SHP77 treated with DMSO at 0.1 percent for 48 hours (cell line): ENCODE results near the gene FOXN3.

Source experiments
- DNase-seq: peaks from one replicate; lab custom pipeline; 2025; lab: John Stamatoyannopoulos, UW

FOXN3 gene

DNA sequence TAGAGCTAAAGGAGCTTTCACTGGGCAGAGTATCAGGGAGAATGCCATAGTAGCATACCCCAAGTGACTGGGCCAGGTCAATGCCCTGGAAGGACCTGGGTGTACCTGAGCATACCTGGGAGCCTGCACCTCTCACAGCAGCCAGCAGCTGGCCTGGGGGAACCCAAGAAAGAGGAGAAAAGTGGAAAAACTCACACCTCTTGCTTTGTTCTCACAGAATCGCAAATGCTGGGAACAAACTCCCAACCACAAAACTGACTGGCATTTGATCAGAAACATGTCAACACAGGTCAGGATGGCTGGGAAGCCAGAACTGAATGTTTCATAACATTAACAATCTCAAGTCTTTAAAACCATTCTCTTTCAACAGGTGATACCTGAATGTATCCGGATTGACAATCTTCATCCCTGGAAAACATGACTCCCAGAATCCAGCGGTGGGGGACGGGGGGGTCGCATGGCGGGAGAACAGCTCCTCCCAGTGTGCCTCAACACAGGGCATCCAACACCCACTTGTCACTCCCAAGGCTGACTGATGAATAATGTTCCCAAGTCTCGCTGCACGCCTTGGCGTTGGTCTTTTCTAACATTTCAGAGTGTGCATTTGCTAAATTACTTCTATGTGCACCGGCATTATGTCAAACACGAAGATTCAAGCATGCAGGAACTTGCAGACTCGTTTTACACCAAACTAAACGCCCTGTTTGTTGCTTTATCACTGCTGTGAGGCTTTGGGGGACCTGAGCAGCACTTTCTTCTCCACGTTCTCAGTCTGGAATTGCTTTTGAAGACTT lies 7.9 kb downstream of the FOXN3 start:
- no peak for DNase-seq

DNA sequence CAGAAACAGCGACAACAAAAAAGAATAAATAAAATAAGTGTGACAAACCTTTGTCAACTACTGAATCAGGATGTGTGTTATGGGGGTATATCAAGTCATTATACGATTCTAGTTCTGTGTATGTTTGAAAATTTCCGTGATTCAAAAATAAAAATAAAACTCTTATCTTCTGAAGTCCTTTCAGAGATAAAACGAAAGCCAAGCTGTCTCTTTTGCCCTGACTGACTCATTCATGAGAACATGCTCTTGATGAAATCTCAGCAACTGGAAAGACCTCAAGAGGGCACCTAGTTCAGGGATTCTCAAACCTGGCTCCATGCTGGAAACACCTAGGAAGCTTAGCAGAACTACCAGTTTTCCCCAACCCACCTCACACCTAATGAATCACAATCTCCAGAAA lies 9.2 kb downstream of the FOXN3 start:
- DNase-seq, result no peak

DNA sequence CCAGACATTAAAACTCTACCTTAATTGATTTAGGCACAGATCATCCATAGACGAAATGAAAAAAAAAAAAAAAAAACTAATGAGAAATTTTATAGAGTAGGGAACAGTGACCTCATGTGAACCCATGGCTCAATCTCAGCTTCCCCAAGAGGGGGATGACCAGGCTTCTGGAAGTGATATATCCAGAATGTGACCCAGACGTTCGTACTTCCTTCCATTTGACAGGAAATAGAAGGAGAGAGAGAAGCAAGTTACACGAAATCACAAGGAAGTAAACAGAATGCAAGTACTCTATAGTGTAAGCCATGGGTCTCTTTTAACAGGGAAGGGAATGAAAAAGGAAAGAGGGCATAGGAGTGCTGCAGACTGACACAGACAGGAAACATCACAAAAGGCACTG lies 10.1 kb downstream of the FOXN3 start:
- DNase-seq, result no peak

DNA sequence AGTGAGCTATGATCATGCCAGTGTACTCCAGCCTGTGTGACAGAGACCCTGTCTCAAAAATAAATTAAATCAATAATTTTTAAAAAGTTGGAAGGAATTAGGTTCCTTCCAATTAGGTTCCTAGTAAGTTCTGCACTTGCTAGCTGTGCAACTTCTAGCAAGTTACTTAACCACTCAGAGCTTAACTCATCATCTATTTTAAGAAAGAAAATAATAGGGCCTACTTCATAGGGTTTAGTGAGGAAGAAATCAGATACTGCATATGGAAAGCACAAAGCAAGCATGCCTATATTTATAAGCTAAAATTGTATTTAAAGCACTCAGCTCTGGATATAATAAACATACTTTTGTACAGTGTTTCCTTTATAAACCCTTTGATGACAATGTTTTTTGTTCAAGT lies 10.7 kb downstream of the FOXN3 start:
- no peak for DNase-seq

DNA sequence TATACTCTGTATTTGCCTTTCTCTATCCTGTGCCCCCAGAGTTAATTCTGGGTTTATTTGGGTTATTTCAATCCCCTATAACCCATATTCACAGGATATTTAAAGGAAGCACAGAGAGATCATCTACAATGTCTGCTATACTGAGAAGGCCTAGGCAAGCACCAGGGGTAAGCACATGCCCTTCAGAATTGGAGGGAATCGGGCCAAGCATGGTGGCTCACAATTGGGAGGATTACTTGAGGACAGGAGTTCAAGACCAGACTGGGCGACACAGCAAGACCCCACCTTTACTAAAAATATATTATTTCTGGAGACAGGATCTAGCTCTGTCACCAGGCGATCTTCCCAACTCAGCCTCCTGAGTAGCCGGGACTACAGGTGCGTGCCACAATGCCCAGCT lies 11.3 kb downstream of the FOXN3 start:
- no peak for DNase-seq

DNA sequence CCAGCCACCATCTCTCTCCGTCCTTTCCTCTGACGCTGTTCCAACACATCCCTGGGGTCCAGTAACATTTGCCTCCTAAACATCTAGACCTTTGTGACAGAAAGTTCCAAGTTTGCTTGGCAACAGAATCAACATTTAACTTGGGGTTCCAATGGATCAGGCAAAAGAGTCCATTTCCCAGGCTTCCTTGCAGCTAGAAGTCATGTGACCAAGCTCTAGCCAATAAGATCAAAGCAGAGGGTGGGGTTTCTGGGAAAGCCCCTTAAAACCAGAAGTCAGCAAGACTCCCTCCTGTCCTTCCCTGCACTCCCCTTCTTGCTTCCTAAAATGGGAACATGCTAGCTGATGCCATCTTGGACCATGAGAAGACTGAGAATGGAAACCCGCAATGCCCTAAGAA lies 14.7 kb downstream of the FOXN3 start:
- no peak for DNase-seq

DNA sequence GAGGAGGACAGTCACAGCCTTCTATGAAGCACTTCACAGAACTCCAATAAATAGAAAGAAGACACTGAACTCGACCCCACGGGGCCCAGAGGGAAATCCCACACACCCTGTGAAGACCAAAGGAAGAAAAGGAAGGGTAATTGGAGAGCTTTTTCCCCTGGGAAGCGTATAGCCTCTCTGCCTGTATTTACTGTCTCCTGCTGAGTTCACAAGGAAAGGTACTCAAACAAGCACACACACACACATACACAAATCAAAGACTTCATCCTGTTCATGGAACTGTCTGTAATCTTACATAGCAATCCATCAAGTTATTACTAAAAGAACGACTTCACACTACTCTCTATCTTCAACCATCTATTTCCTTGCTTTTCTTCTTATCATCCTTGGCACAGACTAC lies 15.3 kb downstream of the FOXN3 start:
- DNase-seq, result no peak

DNA sequence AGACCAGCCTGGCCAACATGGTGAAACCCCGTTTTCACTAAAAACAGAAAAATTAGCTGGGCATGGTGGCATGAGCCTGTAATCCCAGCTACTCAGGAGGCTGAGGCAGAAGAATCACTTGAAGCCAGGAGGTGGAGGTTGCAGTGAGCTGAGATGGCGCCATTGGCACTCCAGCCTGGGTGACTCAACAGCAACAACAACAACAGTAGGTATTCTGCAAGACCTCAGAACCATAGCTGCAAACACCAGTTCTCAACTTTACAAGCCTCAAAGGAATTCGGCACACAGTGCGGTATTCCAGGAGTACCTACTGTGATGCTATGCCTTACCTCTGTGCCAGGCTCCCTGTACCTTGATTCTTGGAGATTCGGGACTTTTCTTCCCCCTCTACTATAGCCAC lies 15.8 kb downstream of the FOXN3 start:
- no peak for DNase-seq

DNA sequence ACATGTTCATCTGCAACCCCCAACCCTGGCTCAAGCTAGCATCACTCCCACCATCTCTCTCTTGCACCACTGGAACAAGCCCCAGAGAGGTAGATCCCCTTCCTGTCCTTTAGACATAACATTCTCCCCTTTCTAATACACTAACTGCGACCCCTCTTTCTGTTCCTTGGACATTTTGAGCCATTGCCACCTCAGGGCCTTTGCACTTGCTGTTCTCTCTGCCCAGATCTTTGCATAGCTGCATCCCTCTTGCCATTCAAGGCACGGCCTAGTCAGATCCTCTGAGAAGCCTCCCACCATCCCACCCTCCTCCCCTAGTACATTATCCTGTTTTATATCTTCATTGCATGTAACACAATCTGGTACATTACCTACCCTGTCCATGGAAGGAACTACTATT lies 16.5 kb downstream of the FOXN3 start:
- no peak for DNase-seq

DNA sequence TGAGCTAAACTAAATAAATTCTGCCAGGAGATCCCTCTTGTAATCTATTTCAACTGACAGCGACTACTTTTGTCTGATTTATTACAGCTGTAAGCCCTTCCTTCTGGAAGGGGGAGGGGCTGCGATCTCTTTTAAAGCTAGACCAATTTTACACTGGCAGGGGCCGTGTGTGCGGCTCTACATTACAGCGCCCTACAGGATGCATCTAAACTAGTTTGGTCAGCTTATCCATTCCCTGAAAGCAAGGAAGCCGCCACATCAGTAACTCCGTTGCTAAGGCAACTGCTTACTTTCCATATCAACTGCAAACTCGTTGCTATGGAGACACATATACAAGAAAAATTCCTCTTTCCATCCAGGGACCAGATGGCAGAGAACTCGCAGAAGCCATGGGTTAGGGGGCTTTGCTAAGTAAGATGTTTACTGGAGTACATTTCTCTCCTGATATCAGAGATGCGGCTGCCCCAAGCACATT lies 17.4 kb downstream of the FOXN3 start:
- DNase-seq, result no peak

DNA sequence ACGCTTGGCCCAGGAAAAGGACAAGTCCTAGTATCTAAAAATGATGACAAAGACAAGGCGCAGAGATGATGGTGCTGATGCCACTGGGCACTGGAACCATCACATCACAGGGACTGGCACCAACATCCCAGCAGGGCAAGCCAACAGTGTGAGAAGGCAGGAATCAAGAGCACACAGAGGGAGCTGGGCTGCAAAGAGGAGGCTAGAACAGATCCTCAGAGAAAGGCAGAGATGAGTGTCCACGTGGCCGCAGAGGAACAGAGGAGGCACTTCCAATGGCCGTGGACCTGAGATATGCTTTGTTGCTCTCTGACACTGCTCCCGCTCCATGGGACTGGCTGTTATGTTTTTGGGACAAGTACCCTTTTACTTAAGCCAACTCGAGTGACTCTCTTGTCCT lies 17.9 kb downstream of the FOXN3 start:
- no peak for DNase-seq

DNA sequence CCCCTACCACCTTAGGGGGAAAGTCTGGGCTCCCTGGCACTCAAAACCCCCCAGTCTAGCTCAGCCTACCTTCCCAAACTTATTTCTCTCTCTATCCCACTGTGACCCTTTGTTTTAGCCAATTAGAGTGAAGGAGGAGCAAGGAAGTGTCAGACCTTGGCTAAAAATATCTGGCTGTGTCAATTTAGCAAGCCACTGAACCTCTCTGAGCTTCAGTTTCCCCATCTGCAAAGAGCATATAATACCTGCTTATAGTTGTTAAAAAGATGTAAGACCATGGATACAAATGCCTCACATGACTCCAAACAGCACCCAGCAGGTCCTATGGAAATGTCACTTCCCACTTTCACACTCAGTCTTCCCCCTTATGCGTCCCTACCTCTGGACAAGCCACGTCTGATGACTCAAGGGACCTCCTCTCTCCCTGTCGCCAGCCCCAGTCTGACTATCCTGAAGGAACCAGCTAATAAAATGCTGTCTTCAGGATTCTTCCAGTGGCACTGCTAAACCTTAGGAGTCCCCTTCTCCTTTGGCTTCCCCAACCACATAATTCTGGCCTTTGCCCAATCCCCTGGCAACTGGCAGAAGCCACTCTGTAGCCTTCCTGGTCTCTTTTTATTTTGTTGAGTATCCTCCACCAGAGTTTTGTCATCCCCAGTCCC lies 19.3 kb downstream of the FOXN3 start:
- DNase-seq, result no peak

DNA sequence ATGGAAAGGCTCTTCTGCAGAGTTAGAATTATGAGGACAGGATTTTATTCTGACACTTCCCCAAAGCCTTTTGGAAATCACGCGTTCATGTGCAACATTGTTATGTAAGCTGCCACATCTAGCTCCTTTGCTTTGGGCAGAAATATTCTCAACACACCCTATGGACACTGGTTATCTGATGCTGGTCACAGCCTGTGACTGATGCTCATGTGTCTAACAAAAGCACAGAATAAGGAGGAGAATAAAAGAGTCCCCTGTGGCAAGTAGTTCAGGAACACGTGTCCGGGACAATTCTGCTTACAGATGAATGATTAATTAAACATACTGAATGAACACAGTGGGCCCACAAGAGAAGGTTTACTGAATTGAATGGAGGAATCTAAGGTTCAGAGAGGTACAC lies 22.1 kb downstream of the FOXN3 start:
- DNase-seq, result no peak

DNA sequence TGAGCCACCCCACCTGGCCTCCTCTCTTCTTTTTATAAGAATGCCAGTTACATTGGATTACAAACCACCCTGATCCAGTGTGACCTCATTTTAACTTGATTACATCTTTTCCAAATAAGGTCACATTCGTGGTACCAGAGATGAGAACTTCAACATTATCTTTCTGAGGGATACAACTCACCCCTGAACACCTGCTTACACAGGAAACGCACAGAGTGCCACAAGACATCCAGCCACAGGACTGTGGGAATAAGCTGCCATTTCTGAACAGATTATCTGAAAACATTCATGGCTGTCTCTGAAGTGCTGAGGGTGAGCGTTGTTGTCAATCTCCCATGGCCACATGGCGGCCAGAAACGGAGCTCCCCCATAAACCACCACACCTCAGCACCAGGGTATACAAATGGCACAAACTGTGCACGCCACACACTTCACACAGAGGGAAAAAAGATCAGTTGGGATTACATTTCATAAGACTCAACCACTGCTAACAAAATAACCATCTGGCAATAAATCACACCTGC lies 23.7 kb downstream of the FOXN3 start:
- no peak for DNase-seq

DNA sequence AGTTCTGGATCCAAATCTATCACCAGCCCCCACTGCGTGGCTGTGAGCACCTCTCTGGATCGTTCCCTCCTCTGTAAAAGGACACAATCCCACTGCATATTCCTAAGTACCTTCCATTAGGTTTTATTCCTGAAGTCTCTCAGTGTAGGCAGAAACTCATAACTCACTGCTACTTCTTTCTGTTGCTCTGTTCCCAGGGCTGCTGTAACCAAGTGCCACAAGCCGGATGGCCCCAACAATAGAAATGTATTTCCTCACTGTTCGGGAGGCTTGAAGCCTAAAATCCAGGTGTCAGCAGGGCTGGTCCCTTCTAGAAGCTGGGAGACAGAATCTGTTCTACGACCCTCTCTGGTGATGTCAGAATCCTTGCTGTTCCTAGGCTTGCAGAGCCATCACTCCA lies 24.9 kb downstream of the FOXN3 start:
- no peak for DNase-seq

DNA sequence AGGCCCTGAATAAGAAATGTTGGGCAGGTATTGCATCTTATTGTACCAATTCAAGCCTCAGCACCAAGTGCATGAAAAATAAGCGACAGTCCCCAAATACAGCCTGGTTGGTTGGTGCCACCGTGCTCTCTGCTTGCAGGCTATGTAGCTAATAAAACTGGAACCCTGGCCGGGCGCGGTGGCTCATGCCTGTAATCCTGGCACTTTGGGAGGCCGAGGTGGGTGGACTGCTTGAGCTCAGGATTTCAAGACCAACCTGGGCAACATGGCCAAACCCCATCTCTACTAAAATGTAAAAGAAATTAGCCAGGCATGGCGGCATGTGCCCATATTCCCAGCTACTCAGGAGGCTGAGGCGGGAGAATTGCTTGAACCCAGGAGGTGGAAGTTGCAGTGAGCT lies 25.5 kb downstream of the FOXN3 start:
- DNase-seq, result no peak

DNA sequence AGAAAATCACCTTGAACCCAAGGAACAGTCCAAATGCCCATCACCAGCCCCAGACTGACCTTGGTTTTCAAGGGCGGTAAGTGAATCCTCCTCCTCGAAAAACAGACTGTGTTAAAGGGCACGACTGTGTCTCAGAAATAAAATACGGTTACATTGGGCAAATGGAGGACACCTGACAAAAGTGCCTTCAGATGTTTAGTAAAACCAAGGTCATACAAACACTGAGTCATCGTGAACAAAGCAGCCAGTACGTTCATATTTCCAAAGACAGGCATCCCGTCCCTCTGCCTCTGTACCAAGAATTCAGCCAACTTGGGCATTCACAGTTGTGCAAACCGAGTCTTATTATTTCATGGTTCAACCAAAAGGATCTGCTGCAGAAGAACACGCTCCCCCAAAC lies 25.9 kb downstream of the FOXN3 start:
- no peak for DNase-seq

DNA sequence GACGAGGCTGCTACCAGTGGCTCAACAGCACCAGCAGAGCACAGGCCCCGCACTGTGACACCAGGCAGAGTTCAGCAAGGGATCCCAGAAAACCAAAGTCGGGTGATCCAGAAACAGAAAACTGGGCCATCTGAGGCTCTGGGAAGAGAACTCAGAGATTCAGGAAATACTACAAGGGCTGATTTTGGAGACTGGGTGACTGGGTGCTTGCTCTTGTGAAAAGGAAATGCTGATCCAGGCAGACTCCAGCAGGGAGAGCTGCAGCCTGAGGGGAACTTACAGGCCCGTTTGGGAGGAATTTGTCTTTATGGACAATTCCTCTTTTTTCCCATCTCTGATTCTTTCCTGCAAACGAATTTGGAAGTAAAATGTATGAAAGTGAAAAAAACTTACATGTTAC lies 28.2 kb downstream of the FOXN3 start:
- DNase-seq, result no peak

DNA sequence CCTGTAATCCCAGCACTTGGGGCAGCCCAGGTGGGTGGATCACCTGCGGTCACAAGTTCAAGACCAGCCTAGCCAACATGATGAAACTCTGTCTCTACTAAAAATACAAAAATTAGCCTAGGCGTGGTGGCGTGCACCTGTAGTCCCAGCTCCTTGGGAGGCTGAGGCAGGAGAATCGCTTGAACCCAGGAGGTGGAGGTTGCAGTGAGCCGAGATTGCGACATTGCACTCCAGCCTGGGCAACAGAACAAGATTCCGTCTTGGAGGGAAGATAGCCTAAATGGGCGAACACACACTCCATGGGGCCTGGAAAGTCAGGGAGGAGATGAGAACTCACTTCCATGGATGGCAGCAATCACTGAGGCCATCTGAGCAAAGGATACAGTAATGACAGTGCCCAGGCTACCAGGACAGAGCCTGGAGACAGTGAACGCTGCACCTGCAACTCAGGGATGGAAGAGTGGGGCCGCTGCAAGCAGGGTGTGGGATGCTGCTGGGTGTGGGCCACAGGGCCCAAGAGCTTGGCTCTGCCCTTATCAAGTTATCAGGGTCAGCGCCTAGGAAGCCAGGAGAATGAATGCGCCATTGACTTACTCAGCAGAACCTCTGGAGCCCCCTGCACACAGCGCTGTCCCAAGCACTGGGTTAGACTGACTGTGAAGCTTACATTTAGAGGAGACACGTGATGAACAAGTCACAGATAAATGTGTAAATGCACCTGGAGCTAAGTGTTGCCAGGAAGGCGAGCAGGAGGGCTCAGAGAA lies 28.9 kb downstream of the FOXN3 start:
- DNase-seq, result no peak

DNA sequence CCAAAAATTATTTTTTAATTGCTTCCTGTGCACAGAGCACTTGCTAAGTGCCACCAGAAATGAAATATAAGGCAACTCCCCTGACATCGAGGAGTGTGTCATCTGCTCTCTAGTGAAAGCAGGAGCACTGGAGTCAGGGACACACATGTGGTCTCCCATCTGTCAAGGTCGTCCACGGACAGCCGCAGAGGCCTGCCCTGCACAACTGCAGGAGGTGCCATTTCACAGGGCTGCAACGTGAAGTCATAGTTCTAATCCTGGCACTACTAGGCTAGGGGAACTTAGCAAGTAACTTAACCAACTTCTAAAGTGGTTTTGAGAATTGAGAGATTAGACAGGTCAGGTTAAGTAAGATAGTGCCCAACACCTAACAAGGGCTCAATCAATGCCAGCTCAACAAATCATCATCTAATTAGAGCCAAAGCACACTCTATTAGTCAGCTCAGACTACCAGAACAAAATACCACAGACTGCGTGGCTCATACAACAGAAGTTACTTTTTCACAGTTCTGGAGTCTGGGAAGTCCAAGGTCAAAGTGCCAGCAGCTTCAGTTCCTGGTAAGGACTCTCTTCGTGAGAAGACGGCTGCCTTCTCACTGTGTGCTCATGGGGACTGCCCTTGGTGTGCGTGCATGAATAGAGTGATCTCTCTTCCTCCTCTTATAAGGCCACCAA lies 30.7 kb downstream of the FOXN3 start:
- no peak for DNase-seq

DNA sequence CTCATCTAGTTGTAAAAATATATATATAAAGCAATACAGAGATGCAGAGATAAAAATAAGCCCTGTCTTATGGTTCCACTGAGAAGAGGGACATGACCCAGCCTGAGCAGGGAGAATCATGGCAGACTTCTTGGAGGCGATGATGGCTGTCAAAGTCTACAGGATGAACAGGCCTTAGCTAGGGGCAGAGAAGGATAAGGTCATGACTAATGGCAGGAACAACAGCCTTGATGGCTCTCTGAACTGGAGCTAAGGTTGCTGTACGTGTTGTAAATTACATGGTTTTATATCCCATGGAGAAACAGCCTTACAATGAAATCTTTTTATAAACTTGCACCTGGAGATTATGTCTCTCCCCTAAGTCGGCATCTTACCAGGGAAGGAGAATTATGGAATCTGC lies 32.4 kb downstream of the FOXN3 start:
- no peak for DNase-seq

DNA sequence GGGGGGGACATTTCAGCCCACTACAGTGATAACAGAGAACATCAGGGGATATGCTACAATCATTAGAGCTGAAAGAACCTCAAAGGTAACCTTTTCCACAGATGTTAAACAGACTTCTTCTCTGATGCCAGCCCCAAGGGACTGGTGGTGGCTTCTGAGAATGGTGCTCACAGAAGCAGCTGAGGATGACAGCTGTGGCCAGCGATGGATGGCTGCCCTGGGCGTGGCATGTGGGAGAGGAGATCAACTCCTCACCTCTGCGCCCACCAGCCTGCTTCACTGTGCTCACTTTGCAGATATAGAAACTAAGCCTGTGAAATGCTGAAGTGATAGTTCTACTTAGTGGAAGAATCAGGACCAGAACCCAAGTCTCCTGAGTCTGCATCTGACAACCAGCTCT lies 33.0 kb downstream of the FOXN3 start:
- no peak for DNase-seq
